Ishikawa (cell line): ENCODE data around the gene FIBCD1.
A peak's percentile ranks its signal among the peaks of the same experiment; 100 is the strongest.

Source experiments
- CEBPB ChIP-seq: IDR thresholded peaks from 2 replicates; pipeline ENCODE4 v1.6.1; 2012
- CREB1 ChIP-seq: IDR thresholded peaks from 2 replicates; pipeline ENCODE4 v1.6.1; 2012; ENCODE audit warnings: low read depth
- EGR1 ChIP-seq: IDR thresholded peaks from 2 replicates; pipeline ENCODE4 v1.6.1; 2012
- EP300 ChIP-seq: IDR thresholded peaks from 2 replicates; pipeline ENCODE4 v1.6.1; 2012; ENCODE audit warnings: borderline replicate concordance
- FOXM1 ChIP-seq: IDR thresholded peaks from 2 replicates; pipeline ENCODE4 v1.6.1; 2012; ENCODE audit warnings: low read depth, borderline replicate concordance
- NFIC ChIP-seq: IDR thresholded peaks from 2 replicates; pipeline ENCODE4 v1.6.1; 2012
- RAD21 ChIP-seq: IDR thresholded peaks from 2 replicates; pipeline ENCODE4 v1.6.1; 2012; ENCODE audit warnings: low read depth
- REST ChIP-seq: IDR thresholded peaks from 2 replicates; pipeline ENCODE4 v1.6.1; 2012; ENCODE audit warnings: low read depth, mild to moderate bottlenecking
- TAF1 ChIP-seq: IDR thresholded peaks from 2 replicates; pipeline ENCODE4 v1.6.1; 2012; ENCODE audit warnings: low read depth, mild to moderate bottlenecking
- TCF12 ChIP-seq: IDR thresholded peaks from 2 replicates; pipeline ENCODE4 v1.6.1; 2012; ENCODE audit warnings: low read depth
- TEAD4 ChIP-seq: IDR thresholded peaks from 2 replicates; pipeline ENCODE4 v1.6.1; 2012
- USF1 ChIP-seq: IDR thresholded peaks from 2 replicates; pipeline ENCODE4 v1.6.1; 2012
- YY1 ChIP-seq: IDR thresholded peaks from 2 replicates; pipeline ENCODE4 v1.6.1; 2012; ENCODE audit warnings: low read depth
- ZBTB7A ChIP-seq: IDR thresholded peaks from 2 replicates; pipeline ENCODE4 v1.6.1; 2012; ENCODE audit warnings: low read depth
- TF ChIP-seq, protein P1 (sequence below): IDR thresholded peaks from 2 replicates; pipeline ENCODE4 v1.6.1; 2012

The FIBCD1 gene

GRCh38 chr9:130940027-130940549 lies 1.0 kb upstream of the FIBCD1 start:
- no peak for TF ChIP-seq CEBPB

DNA sequence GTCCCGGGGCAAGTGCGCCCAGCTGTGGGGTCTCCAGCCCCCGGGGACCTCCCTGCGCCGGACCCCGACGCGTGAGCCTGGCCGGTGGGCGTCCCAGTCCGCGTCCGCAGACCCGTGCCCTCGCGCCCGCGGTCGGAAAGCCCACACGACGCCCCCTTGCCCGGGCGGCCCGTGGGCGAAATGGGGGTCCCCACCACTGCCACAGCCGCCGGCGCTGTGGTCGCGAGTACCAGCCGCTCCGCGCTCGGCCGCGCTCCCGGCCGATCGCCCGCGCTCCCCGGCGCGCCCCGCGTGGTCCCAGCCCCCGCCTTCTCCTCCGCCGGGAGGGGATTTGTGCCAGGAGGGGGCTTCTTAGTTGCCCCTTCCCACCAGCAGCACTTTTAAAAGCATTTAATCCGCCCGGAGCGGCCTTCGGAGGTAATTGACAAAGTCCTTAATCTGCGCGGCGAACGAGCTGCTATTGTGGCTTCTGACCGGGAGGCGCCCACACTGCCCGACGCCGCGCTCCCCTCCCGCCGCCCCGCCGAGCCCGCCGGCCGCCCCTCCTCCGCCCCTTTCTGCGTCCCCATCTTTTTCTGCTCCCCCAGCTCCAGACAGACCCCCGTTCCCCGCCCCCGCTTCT lies 469 bp upstream of the FIBCD1 start:
- no peak for TF ChIP-seq EGR1
- TF ChIP-seq ZBTB7A: peak; percentile 92
- TF ChIP-seq YY1: no peak
- no peak for TF ChIP-seq TEAD4
- no peak for TF ChIP-seq REST
- no peak for TF ChIP-seq USF1
- TF ChIP-seq FOXM1: no peak
- TF ChIP-seq CREB1: no peak
- TF ChIP-seq, protein P1, sequence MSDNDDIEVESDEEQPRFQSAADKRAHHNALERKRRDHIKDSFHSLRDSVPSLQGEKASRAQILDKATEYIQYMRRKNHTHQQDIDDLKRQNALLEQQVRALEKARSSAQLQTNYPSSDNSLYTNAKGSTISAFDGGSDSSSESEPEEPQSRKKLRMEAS: 0 out of 2 replicates have a peak, but pooled peaks have one; percentile 22
- TF ChIP-seq EP300: no peak

GRCh38 chr9:130938184-130938651 lies 829 bp downstream of the FIBCD1 start:
- TF ChIP-seq CREB1: no peak
- TF ChIP-seq FOXM1: no peak
- no peak for TF ChIP-seq TAF1
- no peak for TF ChIP-seq YY1
- no peak for TF ChIP-seq REST
- no peak for TF ChIP-seq EP300
- TF ChIP-seq NFIC: no peak
- TF ChIP-seq CEBPB: no peak
- TF ChIP-seq EGR1: no peak
- TF ChIP-seq TCF12: no peak
- no peak for TF ChIP-seq ZBTB7A
- TF ChIP-seq, protein P1: no peak
- TF ChIP-seq TEAD4: no peak
- no peak for TF ChIP-seq USF1

DNA sequence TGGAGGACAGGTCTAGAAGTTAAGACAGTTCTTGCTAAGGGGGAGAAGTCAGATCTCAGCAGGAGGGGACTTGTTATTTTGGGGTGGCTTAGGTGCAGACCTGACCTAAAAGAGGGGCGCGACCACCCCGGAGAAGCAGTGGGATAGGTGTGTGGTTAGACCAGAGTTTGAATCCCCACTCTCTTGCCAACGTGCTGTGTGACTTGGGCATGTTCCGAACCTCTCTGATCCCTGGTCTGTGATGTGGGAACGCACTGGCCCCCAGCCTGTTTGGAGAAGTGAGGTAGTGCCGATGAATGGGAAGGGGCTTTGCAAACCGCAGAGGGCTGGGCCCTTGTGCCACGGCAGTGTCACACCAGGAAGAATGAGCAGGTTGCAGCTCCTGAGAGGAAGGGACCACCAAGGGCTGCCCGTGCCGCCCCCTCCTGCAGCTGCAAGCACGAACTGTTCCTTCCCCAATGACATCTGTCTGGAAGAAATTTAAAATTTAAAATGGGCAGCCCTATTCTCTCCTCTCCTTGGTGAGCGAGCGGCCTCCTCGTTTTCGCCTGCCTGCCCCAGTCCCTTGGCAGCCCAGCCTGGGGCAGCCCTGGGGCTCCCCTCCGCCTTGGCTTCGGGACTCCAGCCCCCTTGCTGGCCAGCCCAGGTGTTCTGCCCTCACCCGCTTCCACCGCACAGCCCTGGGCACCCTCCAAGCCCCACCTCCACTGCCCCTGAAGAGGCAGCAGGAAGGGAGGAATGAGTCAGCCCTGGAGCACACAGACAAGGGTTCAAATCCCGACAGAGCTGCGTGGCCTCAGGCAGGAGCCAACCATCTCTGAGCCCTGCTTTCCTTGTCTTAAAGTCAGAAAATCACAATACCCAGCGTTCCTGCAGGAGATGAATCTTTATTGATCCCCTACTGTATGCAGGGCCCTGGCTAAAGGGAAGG lies 1.6 kb downstream of the FIBCD1 start:
- TF ChIP-seq CEBPB (no peak), TCF12 (no peak), TAF1 (no peak), USF1 (no peak), ZBTB7A (no peak), CREB1 (no peak), RAD21 (no peak), EP300 (no peak), NFIC (no peak), FOXM1 (no peak)
- TF ChIP-seq, protein P1: no peak
